HCT116 (cell line): ENCODE data around the gene MEIS1. TPM values are rescaled to one million over a fixed set of nuclear protein-coding genes. Genes with fewer than 3 reads are reported as not detected.

Experiments used
- ATAC-seq: fragments of 200-7000 bp; cut with Tn5 transposase; 2 replicates; pipeline ENCODE4 v1.9.1; 2020; ENCODE audit warnings: mild to moderate bottlenecking, moderate library complexity
- BruUV-seq: library from RNA; stranded (reverse); fragments of 400-500 nt; replicated peaks from 2 replicates; lab custom pipeline; 2021; lab: Mats Ljungman, UMichigan
- CTCF ChIA-PET: fragments of 300-600 bp; sonication (Branson Sonifier 250); formaldehyde crosslinking; loops from one replicate; lab custom pipeline; 2021; ENCODE audit warnings: antibody characterized with exemption; lab: Charles Lee
- POLR2A ChIA-PET: fragments of 300-600, 350-600 bp; sonication (Branson Sonifier 250); formaldehyde crosslinking; loops from one replicate; lab custom pipeline; 2021; ENCODE audit warnings: antibody characterized with exemption; lab: Charles Lee
- RAD21 ChIA-PET, 2 experiments: fragments of 300-600 bp; sonication (Branson Sonifier 250); formaldehyde crosslinking; loops; one replicate each; lab custom pipeline; 2023; ENCODE audit warnings: low total read pairs in 2 of 2; ENCODE audit not compliant: uncharacterized antibody in 2 of 2, unreplicated experiment in 2 of 2, low non-redundant PET in 1 of 2; lab: Charles Lee
- DNase-seq: peaks from one replicate; pipeline ENCODE4 v3.0.0-alpha.2; 2010; ENCODE audit warnings: low read depth, low spot score
- H2AFZ ChIP-seq: fragments of 200-600 bp; shearing (Covaris generic), sonication (generic); 2 replicates; pipeline ENCODE4 v1.6.1; 2017; ENCODE audit warnings: low read depth, mixed run types, mixed read lengths, antibody characterized with exemption, low read length; ENCODE audit not compliant: poor library complexity, severe bottlenecking
- H3K27ac ChIP-seq: 2 replicates; pipeline ENCODE4 v1.5.1; 2012; ENCODE audit warnings: low read depth, low read length
- H3K27me3 ChIP-seq: fragments of 200-600 bp; sonication (generic); 2 replicates; pipeline ENCODE4 v1.6.1; 2016; ENCODE audit warnings: mixed run types, low read length, mixed read lengths; ENCODE audit not compliant: insufficient read depth
- H3K36me3 ChIP-seq, 2 experiments: fragments of 200-500 bp in 1 of 2; fragments of 200-600 bp in 1 of 2; sonication (Bioruptor generic) in 1 of 2; sonication (generic) in 1 of 2; 2 replicates each; pipeline versions ENCODE4 v1.5.1 to v1.6.1; 2014 to 2016; ENCODE audit warnings: low read length in 2 of 2, inconsistent platforms in 1 of 2, mixed read lengths in 1 of 2, mixed run types in 1 of 2; ENCODE audit not compliant: insufficient read depth in 2 of 2, control insufficient read depth in 1 of 2
- H3K4me1 ChIP-seq, 2 experiments: fragments of 200-600 bp in 1 of 2; sonication (generic) in 1 of 2; 2 replicates each; pipeline versions ENCODE4 v1.5.1 to v1.6.1; 2012 to 2017; ENCODE audit warnings: low read length in 2 of 2, inconsistent platforms in 1 of 2, mild to moderate bottlenecking in 1 of 2, mixed read lengths in 1 of 2, mixed run types in 1 of 2, moderate library complexity in 1 of 2; ENCODE audit not compliant: insufficient read depth in 2 of 2, control insufficient read depth in 1 of 2
- H3K4me2 ChIP-seq: fragments of 200-600 bp; sonication (generic); 2 replicates; pipeline ENCODE4 v1.6.1; 2017; ENCODE audit warnings: mixed run types, low read length, mixed read lengths
- H3K4me3 ChIP-seq, 2 experiments: fragments of 200-600 bp in 1 of 2; sonication (generic) in 1 of 2; replicated peaks in 1 of 2; 2 replicates each; pipeline ENCODE4 v1.5.1; 2011 to 2016; ENCODE audit warnings: low read length in 2 of 2, control low read depth in 1 of 2, low read depth in 1 of 2, mild to moderate bottlenecking in 1 of 2, mixed read lengths in 1 of 2, mixed run types in 1 of 2
- H3K79me2 ChIP-seq: fragments of 200-600 bp; sonication (generic); 2 replicates; pipeline ENCODE4 v1.6.1; 2017; ENCODE audit warnings: mild to moderate bottlenecking, mixed run types, low read length, moderate library complexity, mixed read lengths; ENCODE audit not compliant: insufficient read depth
- H3K9ac ChIP-seq: fragments of 200-600 bp; sonication (generic); 2 replicates; pipeline ENCODE4 v1.6.1; 2016; ENCODE audit warnings: low read length, mixed read lengths
- H3K9me2 ChIP-seq: fragments of 200-600 bp; sonication (generic), shearing (Covaris generic); 2 replicates; pipeline ENCODE4 v1.6.1; 2017; ENCODE audit warnings: mixed run types, mild to moderate bottlenecking, moderate library complexity; ENCODE audit not compliant: insufficient read depth
- H3K9me3 ChIP-seq, 2 experiments: fragments of 200-500 bp in 1 of 2; fragments of 200-600 bp in 1 of 2; sonication (Bioruptor generic) in 1 of 2; sonication (generic) in 1 of 2; 2 replicates each; pipeline ENCODE4 v1.6.1; 2014 to 2017; ENCODE audit warnings: low read length in 2 of 2, mixed read lengths in 2 of 2, inconsistent platforms in 1 of 2, low read depth in 1 of 2, mild to moderate bottlenecking in 1 of 2, mixed run types in 1 of 2, moderate library complexity in 1 of 2; ENCODE audit not compliant: control insufficient read depth in 1 of 2, insufficient read depth in 1 of 2
- H4K20me1 ChIP-seq: fragments of 200-600 bp; sonication (generic), shearing (Covaris generic); 2 replicates; pipeline ENCODE4 v1.6.1; 2017; ENCODE audit warnings: mixed run types, mild to moderate bottlenecking, moderate library complexity; ENCODE audit not compliant: insufficient read depth
- ATF3 ChIP-seq: IDR thresholded peaks from 2 replicates; pipeline ENCODE4 v1.6.1; 2012
- CBX3 ChIP-seq: IDR thresholded peaks from 2 replicates; pipeline ENCODE4 v1.6.1; 2012; ENCODE audit warnings: low read depth
- ELF1 ChIP-seq: IDR thresholded peaks from 2 replicates; pipeline ENCODE4 v1.6.1; 2012; ENCODE audit warnings: low read depth, borderline replicate concordance
- EZH2 ChIP-seq: fragments of 200-600 bp; sonication (generic); IDR thresholded peaks from 2 replicates; pipeline ENCODE4 v1.6.1; 2017; ENCODE audit warnings: antibody characterized with exemption, mixed run types
- EZH2phosphoT487 ChIP-seq: fragments of 200-600 bp; IDR thresholded peaks from 2 replicates; pipeline ENCODE4 v1.6.1; 2018; ENCODE audit warnings: antibody characterized with exemption, borderline replicate concordance
- FOSL1 ChIP-seq: IDR thresholded peaks from 2 replicates; pipeline ENCODE4 v1.6.1; 2012; ENCODE audit warnings: low read depth
- JUND ChIP-seq: IDR thresholded peaks from 2 replicates; pipeline ENCODE4 v1.6.1; 2012
- POLR2A ChIP-seq: IDR thresholded peaks from 2 replicates; pipeline ENCODE4 v1.7.0; 2011; ENCODE audit warnings: borderline replicate concordance; ENCODE audit not compliant: insufficient read depth, insufficient read length; ENCODE audit errors: extremely low read depth
- POLR2AphosphoS5 ChIP-seq: IDR thresholded peaks from 2 replicates; pipeline ENCODE4 v1.6.1; 2011; ENCODE audit warnings: mild to moderate bottlenecking, low read depth, low read length, moderate library complexity
- RAD21 ChIP-seq: IDR thresholded peaks from 2 replicates; pipeline ENCODE4 v1.6.1; 2012; ENCODE audit warnings: low read depth, mild to moderate bottlenecking
- REST ChIP-seq: IDR thresholded peaks from 2 replicates; pipeline ENCODE4 v1.6.1; 2012; ENCODE audit warnings: low read depth
- SIN3A ChIP-seq: IDR thresholded peaks from 2 replicates; pipeline ENCODE4 v1.6.1; 2012; ENCODE audit warnings: low read depth
- SP1 ChIP-seq: IDR thresholded peaks from 2 replicates; pipeline ENCODE4 v1.6.1; 2012; ENCODE audit warnings: low read depth
- SRF ChIP-seq: IDR thresholded peaks from 2 replicates; pipeline ENCODE4 v1.6.1; 2012; ENCODE audit warnings: low read depth
- TCF7L2 ChIP-seq: IDR thresholded peaks from 2 replicates; pipeline ENCODE4 v1.7.0; 2011; ENCODE audit warnings: borderline replicate concordance, inconsistent platforms; ENCODE audit not compliant: insufficient read depth, insufficient read length; ENCODE audit errors: extremely low read depth
- YY1 ChIP-seq: IDR thresholded peaks from 2 replicates; pipeline ENCODE4 v1.6.1; 2011; ENCODE audit warnings: low read length, low read depth, moderate library complexity, mild to moderate bottlenecking; ENCODE audit not compliant: insufficient replicate concordance; ENCODE audit errors: extremely low read depth
- ZFX ChIP-seq: fragments of 450-650 bp; IDR thresholded peaks from 2 replicates; pipeline ENCODE4 v1.6.1; 2017
- ZNF274 ChIP-seq: fragments of 200-500 bp; sonication (Bioruptor generic); IDR thresholded peaks from 2 replicates; pipeline ENCODE4 v1.6.1; 2014; ENCODE audit warnings: mild to moderate bottlenecking, low read depth, low read length, inconsistent platforms
- intact Hi-C: fragments of 100-400 bp; cut with micrococcal nuclease; formaldehyde crosslinking; loops from 2 replicates; pipeline ENCODE4 v1.10.0; 2022
- total RNA-seq: library from RNA; stranded (reverse); gene quantifications from one replicate; pipeline ENCODE4 v1.2.1, GENCODE V29; 2021; ENCODE audit not compliant: unreplicated experiment
- TF ChIP-seq, protein P1 (sequence below): IDR thresholded peaks from 2 replicates; pipeline ENCODE4 v1.6.1; 2012

The MEIS1 gene
- total RNA-seq, 1 experiment from 2014 or later, result 0.32 TPM

- Histone ChIP-seq H3K4me3 (no peak overlapping the region), H3K9ac (no peak overlapping the region), H4K20me1 (no peaks in the 10 kb centered on the region), H3K4me2 (no peak overlapping the region), H3K27me3 (no peaks in the 10 kb centered on the region), H3K79me2 (no peaks in the 10 kb centered on the region), H3K9me2 (no peaks in the 10 kb centered on the region), H3K36me3 (no peaks in the 10 kb centered on the region), H2AFZ (no peak overlapping the region), H3K27ac (no peak overlapping the region), H3K9me3 (no peaks in the 10 kb centered on the region; a peak in 1 of 4 replicates), H3K4me1 (no peaks in the 10 kb centered on the region)
- TF ChIP-seq ZFX (no peak), EZH2phosphoT487 (no peak), JUND (no peak), YY1 (no peak), POLR2A (no peak), REST (no peak), ZNF274 (no peak), EZH2 (no peak), ELF1 (no peak), SP1 (no peak), POLR2AphosphoS5 (no peak), TCF7L2 (no peak), CBX3 (no peak), RAD21 (no peak), FOSL1 (no peak), SIN3A (no peak), SRF (no peak), ATF3 (no peak)
- TF ChIP-seq, protein P1, sequence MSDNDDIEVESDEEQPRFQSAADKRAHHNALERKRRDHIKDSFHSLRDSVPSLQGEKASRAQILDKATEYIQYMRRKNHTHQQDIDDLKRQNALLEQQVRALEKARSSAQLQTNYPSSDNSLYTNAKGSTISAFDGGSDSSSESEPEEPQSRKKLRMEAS, result no peak
- DNase-seq (no peak), ATAC-seq (no peak)
- ChIA-PET CTCF (no interaction called here), POLR2A (no interaction called here), RAD21 (no interaction called here)
- BruUV-seq, result no TSS peak
- intact Hi-C loops, result no loop called here
Observed at GRCh38 chr2:66572391-66572790, 137.5 kb downstream of the MEIS1 start.
